K562 (cell line): ENCODE data around the gene LEAP2. TPM values are rescaled to one million over a fixed set of nuclear protein-coding genes. Genes with fewer than 3 reads are reported as not detected.
A peak's percentile ranks its signal among the peaks of the same experiment; 100 is the strongest.

ENCODE experiments used
- DIDO1 ChIP-seq: fragments of 450-650 bp; IDR thresholded peaks from 2 replicates; pipeline ENCODE4 v1.6.1; 2016; ENCODE audit warnings: low read depth, missing biosample characterization, missing genetic modification characterization
- DMBX1 ChIP-seq: fragments of 250-450 bp; sonication (Bioruptor Pico); IDR thresholded peaks from 2 replicates; pipeline ENCODE4 v1.8.0; 2022; ENCODE audit warnings: inconsistent platforms, mild to moderate bottlenecking, moderate library complexity, borderline replicate concordance
- E2F3 ChIP-seq: fragments of 250-450 bp; sonication (Bioruptor Pico); IDR thresholded peaks from 2 replicates; pipeline ENCODE4 v1.4.0; 2020; ENCODE audit warnings: mild to moderate bottlenecking
- MAFK ChIP-seq: IDR thresholded peaks from 2 replicates; pipeline ENCODE4 v1.6.1; 2011; ENCODE audit warnings: low read length, improper control_type of control experiment
- MEF2D ChIP-seq: conservative IDR thresholded peaks from 2 replicates; pipeline ENCODE4 v1.6.1; 2016; ENCODE audit warnings: low read depth, missing genetic modification characterization, missing compliant biosample characterization
- RBBP5 ChIP-seq: fragments of 200-600 bp; sonication (generic); IDR thresholded peaks from 2 replicates; pipeline ENCODE4 v1.6.1; 2012; ENCODE audit warnings: borderline replicate concordance, mild to moderate bottlenecking, low read length, control low read depth, inconsistent platforms; ENCODE audit not compliant: insufficient read depth, poor library complexity, severe bottlenecking
- SMARCA5 ChIP-seq: fragments of 450-650 bp; IDR thresholded peaks from 2 replicates; pipeline ENCODE4 v1.6.1; 2016
- STAG1 ChIP-seq: sonication (generic); formaldehyde crosslinking; IDR thresholded peaks from 2 replicates; pipeline ENCODE4 v1.5.0; 2020; ENCODE audit warnings: missing genetic modification reagents, borderline replicate concordance
- TAF15 ChIP-seq: fragments of 200-400 bp; formaldehyde crosslinking; IDR thresholded peaks from 2 replicates; pipeline ENCODE4 v1.6.1; 2017; ENCODE audit warnings: mild to moderate bottlenecking, low read depth, low read length, moderate library complexity
- TCF7 ChIP-seq: sonication (generic); IDR thresholded peaks from 2 replicates; pipeline ENCODE4 v1.6.1; 2016; ENCODE audit warnings: antibody characterized with exemption, borderline replicate concordance
- TEAD1 ChIP-seq, 2 experiments: fragments of 450-650 bp in 1 of 2; sonication (generic) in 1 of 2; formaldehyde crosslinking; IDR thresholded peaks; 2 replicates each; pipeline versions ENCODE4 v1.4.0 to v1.8.0; 2020 to 2022; ENCODE audit warnings: mild to moderate bottlenecking in 2 of 2, missing genetic modification reagents in 1 of 2
- ZBTB17 ChIP-seq: fragments of 450-650 bp; formaldehyde crosslinking; IDR thresholded peaks from 2 replicates; pipeline ENCODE4 v1.4.0; 2020; ENCODE audit warnings: mild to moderate bottlenecking
- ZNF146 ChIP-seq: IDR thresholded peaks from one replicate; pipeline ENCODE4 v1.6.1; 2018; ENCODE audit warnings: missing compliant biosample characterization; ENCODE audit not compliant: unreplicated experiment
- ZNF644 ChIP-seq: fragments of 200-800 bp; sonication (Bioruptor generic); IDR thresholded peaks from 2 replicates; pipeline ENCODE4 v1.6.1; 2016; ENCODE audit warnings: low read depth, missing genetic modification characterization, missing compliant biosample characterization
- polyA plus RNA-seq, 8 experiments: library from polyadenylated mRNA; depleted of rRNA in 4 of 8; stranded (reverse) in 5 of 8; unstranded in 3 of 8; fragments of >200 nt; fragmentation: Nextera tagmentation in 2 of 8; fragmentation: Illumina TruSeq in 1 of 8; extraction: Ambion mirVana in 2 of 8; extraction: Trizol in 1 of 8; gene quantifications; 2 replicates each; pipeline versions ENCODE4 v1.2.1 to v1.2.3, GENCODE V29; 2011 to 2014; ENCODE audit warnings: inconsistent platforms in 1 of 8, missing spikeins in 1 of 8
- total RNA-seq, 7 experiments: library from RNA; depleted of rRNA in 6 of 7; stranded (reverse); fragments of >200 nt in 6 of 7; fragmentation: Illumina TruSeq in 2 of 7; extraction: Trizol in 2 of 7; gene quantifications; 2 replicates each; pipeline versions ENCODE4 v1.2.1 to v1.2.3, GENCODE V29; 2011 to 2021; ENCODE audit warnings: low replicate concordance in 1 of 7
- TF ChIP-seq, protein P1 (sequence below): fragments of 450-650 bp; IDR thresholded peaks from 2 replicates; pipeline ENCODE4 v1.6.1; 2016; ENCODE audit warnings: antibody characterized with exemption
- TF ChIP-seq, protein P2 (sequence below), 2 experiments: IDR thresholded peaks; 2 replicates each; pipeline ENCODE4 v1.6.1; 2012; ENCODE audit warnings: improper control_type of control experiment in 2 of 2, low read depth in 2 of 2, low read length in 2 of 2, borderline replicate concordance in 1 of 2
- TF ChIP-seq, protein P3 (sequence below): sonication (generic); formaldehyde crosslinking; IDR thresholded peaks from 2 replicates; pipeline ENCODE4 v1.9.0; 2022; ENCODE audit warnings: mild to moderate bottlenecking, missing genetic modification reagents
- TF ChIP-seq, protein P4 (sequence below): sonication (generic); formaldehyde crosslinking; IDR thresholded peaks from 2 replicates; pipeline ENCODE4 v1.5.0; 2020; ENCODE audit warnings: missing genetic modification reagents
- TF ChIP-seq, protein P5 (sequence below): fragments of 250-450 bp; sonication (Bioruptor Pico); IDR thresholded peaks from 2 replicates; pipeline ENCODE4 v1.9.0; 2021; ENCODE audit warnings: mild to moderate bottlenecking
- TF ChIP-seq, protein P6 (sequence below): sonication (generic); formaldehyde crosslinking; IDR thresholded peaks from 2 replicates; pipeline ENCODE4 v1.8.1; 2023; ENCODE audit warnings: mild to moderate bottlenecking, missing genetic modification reagents

LEAP2 gene
- total and polyA plus RNA-seq, 9 of the 15 experiments (the other 6 are each of a cell fraction or from before 2014, with no cell fraction given): 1.1 to 5.6 (median 2.5) TPM

DNA sequence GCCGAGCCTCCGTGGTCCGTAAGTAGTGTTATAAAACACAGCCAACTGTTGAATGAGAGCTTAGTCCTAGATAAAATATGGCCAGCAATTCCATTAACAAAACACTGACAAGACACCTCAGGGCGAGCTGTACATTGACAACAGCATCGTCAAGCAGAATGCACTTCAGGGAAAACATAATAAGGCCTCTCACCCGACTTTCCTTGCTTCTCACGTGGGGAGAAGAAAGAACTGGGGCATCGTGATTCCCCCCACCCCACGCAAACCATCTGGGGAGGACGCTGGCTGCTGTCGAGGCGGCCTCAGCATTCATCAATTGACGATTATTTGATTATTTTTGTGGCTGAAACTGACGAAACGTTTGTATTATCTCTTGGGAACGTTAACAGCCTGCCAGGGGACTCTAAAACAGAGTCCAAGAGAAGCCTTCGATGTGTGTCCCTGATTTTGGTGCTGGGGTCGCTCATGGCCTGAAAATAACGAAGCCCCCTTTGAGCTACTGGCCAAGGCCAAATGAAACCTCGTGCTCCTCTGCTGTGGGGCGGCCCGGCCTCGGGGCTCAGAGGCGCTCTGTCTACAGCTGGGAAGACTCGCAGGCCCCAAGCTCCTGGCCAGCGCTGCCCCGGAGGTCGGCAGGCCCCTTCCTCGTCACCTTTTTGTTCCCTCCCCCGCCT, 7.7 kb upstream of the LEAP2 start (continued):
- TF ChIP-seq DMBX1 (CRISPR knock-in tag): peak; percentile 73
- TF ChIP-seq TEAD1 (CRISPR knock-in tag; IDR thresholded peaks at IDR 0.05): peak; percentile 12 to 72; a peak in 2 of 4 replicates
- no peak for TF ChIP-seq ZNF644 (tag)
- no peak for TF ChIP-seq ZNF146
- TF ChIP-seq MAFK: no peak
- peak; percentile 77 for TF ChIP-seq ZBTB17 (CRISPR knock-in tag)
- TF ChIP-seq MEF2D: 0 out of 2 replicates have a peak, but pooled peaks have one; percentile 54
- TF ChIP-seq, protein P1, sequence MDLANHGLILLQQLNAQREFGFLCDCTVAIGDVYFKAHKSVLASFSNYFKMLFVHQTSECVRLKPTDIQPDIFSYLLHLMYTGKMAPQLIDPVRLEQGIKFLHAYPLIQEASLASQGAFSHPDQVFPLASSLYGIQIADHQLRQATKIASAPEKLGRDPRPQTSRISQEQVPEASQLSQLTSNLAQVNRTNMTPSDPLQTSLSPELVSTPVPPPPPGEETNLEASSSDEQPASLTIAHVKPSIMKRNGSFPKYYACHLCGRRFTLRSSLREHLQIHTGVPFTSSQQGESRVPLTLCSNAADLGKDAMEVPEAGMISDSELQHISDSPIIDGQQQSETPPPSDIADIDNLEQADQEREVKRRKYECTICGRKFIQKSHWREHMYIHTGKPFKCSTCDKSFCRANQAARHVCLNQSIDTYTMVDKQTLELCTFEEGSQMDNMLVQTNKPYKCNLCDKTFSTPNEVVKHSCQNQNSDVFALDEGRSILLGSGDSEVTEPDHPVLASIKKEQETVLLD: peak; percentile 64; the same call in 1 of the 2 replicates
- TF ChIP-seq E2F3 (CRISPR knock-in tag): peak; percentile 53; the same call in 1 of the 2 replicates
- 0 out of 2 replicates have a peak, but pooled peaks have one; percentile 8 for TF ChIP-seq STAG1
- TF ChIP-seq TCF7: 0 out of 2 replicates have a peak, but pooled peaks have one; percentile 16
- TF ChIP-seq, protein P2, sequence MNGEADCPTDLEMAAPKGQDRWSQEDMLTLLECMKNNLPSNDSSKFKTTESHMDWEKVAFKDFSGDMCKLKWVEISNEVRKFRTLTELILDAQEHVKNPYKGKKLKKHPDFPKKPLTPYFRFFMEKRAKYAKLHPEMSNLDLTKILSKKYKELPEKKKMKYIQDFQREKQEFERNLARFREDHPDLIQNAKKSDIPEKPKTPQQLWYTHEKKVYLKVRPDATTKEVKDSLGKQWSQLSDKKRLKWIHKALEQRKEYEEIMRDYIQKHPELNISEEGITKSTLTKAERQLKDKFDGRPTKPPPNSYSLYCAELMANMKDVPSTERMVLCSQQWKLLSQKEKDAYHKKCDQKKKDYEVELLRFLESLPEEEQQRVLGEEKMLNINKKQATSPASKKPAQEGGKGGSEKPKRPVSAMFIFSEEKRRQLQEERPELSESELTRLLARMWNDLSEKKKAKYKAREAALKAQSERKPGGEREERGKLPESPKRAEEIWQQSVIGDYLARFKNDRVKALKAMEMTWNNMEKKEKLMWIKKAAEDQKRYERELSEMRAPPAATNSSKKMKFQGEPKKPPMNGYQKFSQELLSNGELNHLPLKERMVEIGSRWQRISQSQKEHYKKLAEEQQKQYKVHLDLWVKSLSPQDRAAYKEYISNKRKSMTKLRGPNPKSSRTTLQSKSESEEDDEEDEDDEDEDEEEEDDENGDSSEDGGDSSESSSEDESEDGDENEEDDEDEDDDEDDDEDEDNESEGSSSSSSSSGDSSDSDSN (IDR thresholded peaks at IDR 0.05; ENCODE audit: borderline replicate concordance in 1 of 2, low read depth in 2 of 2, low read length in 2 of 2): 0 out of 4 replicates have a peak, but pooled peaks of 1 of the 2 experiments have one; percentile 12
- no peak for TF ChIP-seq RBBP5
- TF ChIP-seq, protein P3, sequence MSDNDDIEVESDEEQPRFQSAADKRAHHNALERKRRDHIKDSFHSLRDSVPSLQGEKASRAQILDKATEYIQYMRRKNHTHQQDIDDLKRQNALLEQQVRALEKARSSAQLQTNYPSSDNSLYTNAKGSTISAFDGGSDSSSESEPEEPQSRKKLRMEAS: peak; percentile 89
- TF ChIP-seq DIDO1: no peak
- TF ChIP-seq, protein P4, sequence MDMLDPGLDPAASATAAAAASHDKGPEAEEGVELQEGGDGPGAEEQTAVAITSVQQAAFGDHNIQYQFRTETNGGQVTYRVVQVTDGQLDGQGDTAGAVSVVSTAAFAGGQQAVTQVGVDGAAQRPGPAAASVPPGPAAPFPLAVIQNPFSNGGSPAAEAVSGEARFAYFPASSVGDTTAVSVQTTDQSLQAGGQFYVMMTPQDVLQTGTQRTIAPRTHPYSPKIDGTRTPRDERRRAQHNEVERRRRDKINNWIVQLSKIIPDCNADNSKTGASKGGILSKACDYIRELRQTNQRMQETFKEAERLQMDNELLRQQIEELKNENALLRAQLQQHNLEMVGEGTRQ (CRISPR knock-in tag): no peak
- TF ChIP-seq, protein P5, sequence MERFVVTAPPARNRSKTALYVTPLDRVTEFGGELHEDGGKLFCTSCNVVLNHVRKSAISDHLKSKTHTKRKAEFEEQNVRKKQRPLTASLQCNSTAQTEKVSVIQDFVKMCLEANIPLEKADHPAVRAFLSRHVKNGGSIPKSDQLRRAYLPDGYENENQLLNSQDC (CRISPR knock-in tag): no peak
- TF ChIP-seq, protein P6, sequence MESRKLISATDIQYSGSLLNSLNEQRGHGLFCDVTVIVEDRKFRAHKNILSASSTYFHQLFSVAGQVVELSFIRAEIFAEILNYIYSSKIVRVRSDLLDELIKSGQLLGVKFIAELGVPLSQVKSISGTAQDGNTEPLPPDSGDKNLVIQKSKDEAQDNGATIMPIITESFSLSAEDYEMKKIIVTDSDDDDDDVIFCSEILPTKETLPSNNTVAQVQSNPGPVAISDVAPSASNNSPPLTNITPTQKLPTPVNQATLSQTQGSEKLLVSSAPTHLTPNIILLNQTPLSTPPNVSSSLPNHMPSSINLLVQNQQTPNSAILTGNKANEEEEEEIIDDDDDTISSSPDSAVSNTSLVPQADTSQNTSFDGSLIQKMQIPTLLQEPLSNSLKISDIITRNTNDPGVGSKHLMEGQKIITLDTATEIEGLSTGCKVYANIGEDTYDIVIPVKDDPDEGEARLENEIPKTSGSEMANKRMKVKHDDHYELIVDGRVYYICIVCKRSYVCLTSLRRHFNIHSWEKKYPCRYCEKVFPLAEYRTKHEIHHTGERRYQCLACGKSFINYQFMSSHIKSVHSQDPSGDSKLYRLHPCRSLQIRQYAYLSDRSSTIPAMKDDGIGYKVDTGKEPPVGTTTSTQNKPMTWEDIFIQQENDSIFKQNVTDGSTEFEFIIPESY: peak; percentile 55; the same call in 1 of the 2 replicates
- no peak for TF ChIP-seq SMARCA5
- TF ChIP-seq TAF15: no peak
